ENCODE results near the gene MS4A15. TPM values are rescaled to one million over a fixed set of nuclear protein-coding genes. Genes with fewer than 3 reads are reported as not detected.
A peak's percentile ranks its signal among the peaks of the same experiment; 100 is the strongest.

MS4A15 gene
- total RNA-seq, 1 donor from 2014 or later = not detected

DNA sequence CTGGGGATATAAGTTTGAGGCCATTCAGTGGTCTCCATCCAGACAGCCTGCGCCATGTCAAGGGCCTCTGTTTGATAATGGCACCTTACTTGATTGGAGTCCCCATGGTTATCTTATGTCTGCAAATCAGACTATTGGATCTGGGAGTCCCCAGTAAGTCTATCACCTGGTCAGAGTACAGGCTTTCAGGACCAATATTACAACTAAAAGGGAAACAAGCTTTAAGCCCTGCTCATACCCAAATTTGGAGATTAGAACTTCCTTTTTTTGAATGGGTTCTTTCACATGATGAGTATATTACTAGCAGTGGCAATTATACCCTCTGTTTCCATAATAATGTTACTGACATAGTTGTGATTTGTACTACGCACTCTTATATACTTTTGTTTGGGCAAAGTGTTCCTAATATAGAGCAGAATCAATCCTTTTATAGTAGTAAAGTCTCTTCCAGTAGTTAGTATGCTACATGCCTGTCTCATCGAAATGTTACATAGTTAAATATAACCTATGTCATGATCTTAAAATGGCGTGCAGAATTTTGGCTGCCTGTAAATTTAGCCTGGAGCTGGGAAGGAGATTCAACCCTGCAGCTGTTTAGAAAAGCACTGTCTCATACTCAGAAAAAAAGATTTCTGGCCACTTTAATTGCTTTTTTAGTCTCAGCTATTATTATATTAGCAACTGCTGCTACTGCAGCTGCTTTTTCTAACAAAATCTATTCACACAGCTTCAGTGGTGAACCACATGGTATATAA is 4.9 kb downstream of the MS4A15 start:
- Histone ChIP-seq H3K9ac (no peak overlapping the region), H3K79me2 (ENCODE audit: low read depth) (no peaks in the 10 kb centered on the region), H3F3A (ENCODE audit: low read depth) (no peaks in the 10 kb centered on the region), H3K4me3 (no peak overlapping the region), H3K9me3 (ENCODE audit: low read depth) (no peaks in the 10 kb centered on the region), H3K4me2 (no peak overlapping the region), H3K4me1 (no peaks in the 10 kb centered on the region), H2AFZ (replicated peaks) (no peak overlapping the region), H4K20me1 (ENCODE audit: low read depth) (no peaks in the 10 kb centered on the region), H3K27me3 (no peaks in the 10 kb centered on the region), H3K36me3 (no peaks in the 10 kb centered on the region), H3K27ac (no peak overlapping the region)
- Mint-ChIP-seq H3K27me3 (ENCODE audit: insufficient read depth, low read depth) (peaks cover 12% of the 10 kb centered on the region), H3K4me1 (no peaks in the 10 kb centered on the region), H3K27ac (no peak overlapping the region), H3K9me3 (peaks cover 3% of the 10 kb centered on the region), H3K4me3 (no peak overlapping the region), H3K36me3 (no peaks in the 10 kb centered on the region)
- TF ChIP-seq, protein P1, sequence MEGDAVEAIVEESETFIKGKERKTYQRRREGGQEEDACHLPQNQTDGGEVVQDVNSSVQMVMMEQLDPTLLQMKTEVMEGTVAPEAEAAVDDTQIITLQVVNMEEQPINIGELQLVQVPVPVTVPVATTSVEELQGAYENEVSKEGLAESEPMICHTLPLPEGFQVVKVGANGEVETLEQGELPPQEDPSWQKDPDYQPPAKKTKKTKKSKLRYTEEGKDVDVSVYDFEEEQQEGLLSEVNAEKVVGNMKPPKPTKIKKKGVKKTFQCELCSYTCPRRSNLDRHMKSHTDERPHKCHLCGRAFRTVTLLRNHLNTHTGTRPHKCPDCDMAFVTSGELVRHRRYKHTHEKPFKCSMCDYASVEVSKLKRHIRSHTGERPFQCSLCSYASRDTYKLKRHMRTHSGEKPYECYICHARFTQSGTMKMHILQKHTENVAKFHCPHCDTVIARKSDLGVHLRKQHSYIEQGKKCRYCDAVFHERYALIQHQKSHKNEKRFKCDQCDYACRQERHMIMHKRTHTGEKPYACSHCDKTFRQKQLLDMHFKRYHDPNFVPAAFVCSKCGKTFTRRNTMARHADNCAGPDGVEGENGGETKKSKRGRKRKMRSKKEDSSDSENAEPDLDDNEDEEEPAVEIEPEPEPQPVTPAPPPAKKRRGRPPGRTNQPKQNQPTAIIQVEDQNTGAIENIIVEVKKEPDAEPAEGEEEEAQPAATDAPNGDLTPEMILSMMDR (IDR thresholded peaks at IDR 0.05) = no peak
- TF ChIP-seq EZH2 (IDR thresholded peaks at IDR 0.05) = no peak
- TF ChIP-seq EZH2phosphoT487 (IDR thresholded peaks at IDR 0.05) = no peak
- no peak for DNase-seq (ENCODE audit: low spot score)

DNA sequence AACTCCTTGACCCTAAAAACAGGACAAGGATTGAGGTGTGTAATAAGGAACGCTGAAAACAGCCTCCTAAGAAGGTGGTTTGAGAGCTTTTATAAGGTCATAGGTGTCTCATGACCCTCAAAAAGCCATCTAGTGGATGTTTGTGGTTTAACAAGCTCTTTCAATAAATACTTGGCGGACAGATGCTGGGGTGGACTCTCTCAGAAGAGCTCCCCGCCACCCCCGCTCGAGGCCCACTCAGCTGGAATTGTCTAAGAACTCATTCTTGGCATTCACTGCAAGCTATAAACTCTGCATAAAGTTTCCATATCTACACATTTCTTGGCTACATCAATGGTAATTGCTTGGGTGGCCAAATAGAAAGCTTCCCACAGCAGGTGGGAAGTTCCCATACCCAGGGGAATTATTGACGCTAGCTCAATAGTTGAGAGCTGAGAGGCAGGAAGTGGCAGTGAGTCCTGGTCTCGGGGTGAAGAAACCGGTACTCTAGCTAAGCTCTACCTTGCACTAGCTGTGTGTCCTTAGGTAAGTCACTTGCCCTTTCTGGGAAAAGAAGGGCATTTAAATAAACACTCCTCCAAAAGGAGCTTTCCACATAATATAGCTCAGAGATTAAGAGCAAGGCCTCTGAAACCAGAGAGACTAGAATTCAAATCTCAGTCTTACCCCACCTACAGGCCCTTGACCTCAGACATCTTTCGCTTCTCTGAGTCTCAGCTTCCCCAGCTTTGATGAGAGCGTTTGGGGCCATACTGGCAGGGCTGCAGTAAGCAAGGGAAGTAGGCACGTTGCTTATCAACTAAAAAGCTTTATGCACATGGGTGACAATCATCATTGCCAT is 6.4 kb downstream of the MS4A15 start:
- Histone ChIP-seq H3K27ac (no peak overlapping the region), H3K4me3 (no peak overlapping the region), H3K4me2 (no peak overlapping the region), H3K9ac (no peak overlapping the region), H3K4me1 (no peaks in the 10 kb centered on the region), H3K27me3 (peaks cover 12% of the 10 kb centered on the region), H3K36me3 (no peaks in the 10 kb centered on the region), H3F3A (ENCODE audit: low read depth) (no peaks in the 10 kb centered on the region), H3K79me2 (ENCODE audit: low read depth) (no peaks in the 10 kb centered on the region), H3K9me3 (ENCODE audit: low read depth) (no peaks in the 10 kb centered on the region), H4K20me1 (ENCODE audit: low read depth) (no peaks in the 10 kb centered on the region), H2AFZ (replicated peaks) (no peak overlapping the region)
- Mint-ChIP-seq H3K4me3 (no peak overlapping the region), H3K4me1 (no peaks in the 10 kb centered on the region), H3K27ac (no peak overlapping the region), H3K27me3 (ENCODE audit: insufficient read depth, low read depth) (peaks cover 9% of the 10 kb centered on the region), H3K9me3 (peaks cover 3% of the 10 kb centered on the region), H3K36me3 (no peaks in the 10 kb centered on the region)
- DNase-seq (ENCODE audit: low spot score) = peak; percentile 48
- no peak for TF ChIP-seq EZH2phosphoT487 (IDR thresholded peaks at IDR 0.05)
- TF ChIP-seq, protein P1 (IDR thresholded peaks at IDR 0.05) = peak; percentile 59

DNA sequence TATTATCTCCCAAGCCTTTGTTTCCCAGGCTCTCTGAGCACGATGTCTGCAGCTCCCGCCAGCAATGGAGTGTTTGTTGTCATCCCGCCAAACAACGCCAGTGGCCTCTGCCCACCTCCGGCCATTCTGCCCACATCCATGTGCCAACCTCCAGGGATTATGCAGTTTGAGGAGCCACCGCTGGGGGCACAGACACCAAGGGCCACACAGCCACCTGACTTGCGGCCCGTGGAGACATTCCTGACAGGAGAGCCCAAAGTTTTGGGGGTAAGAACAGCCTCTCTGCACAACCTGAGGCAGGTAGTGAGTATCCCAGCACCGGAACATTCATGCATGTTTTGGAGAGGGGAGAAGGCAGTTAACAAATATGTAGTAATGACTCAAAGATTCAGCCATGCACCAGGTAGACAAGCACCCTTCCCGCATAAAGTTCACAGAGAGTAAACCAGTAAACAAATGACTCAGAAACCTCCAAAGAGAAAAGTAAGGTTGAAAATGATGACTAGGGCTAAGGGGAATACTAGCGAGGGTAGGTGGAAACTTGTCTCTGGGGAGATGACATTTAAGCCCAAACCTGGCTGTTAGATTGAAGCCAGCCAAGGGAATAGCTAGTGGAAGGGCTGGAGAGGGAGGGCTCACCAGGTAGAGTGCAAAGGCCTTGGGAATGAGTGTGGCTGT is 7.2 kb downstream of the MS4A15 start:
- no peaks in the 10 kb centered on the region for H3F3A ChIP-seq (ENCODE audit: low read depth)
- no peaks in the 10 kb centered on the region for H3K9me3 ChIP-seq (ENCODE audit: low read depth)
- H3K4me1 Mint-ChIP-seq = no peaks in the 10 kb centered on the region
- H3K9me3 Mint-ChIP-seq = peaks cover 3% of the 10 kb centered on the region
- H3K27ac ChIP-seq = no peak overlapping the region
- peak overlapping the region; percentile 65 for H3K27ac Mint-ChIP-seq
- H3K4me3 Mint-ChIP-seq = no peak overlapping the region
- DNase-seq (ENCODE audit: low spot score) = no peak
- no peak overlapping the region for H3K9ac ChIP-seq
- H3K27me3 Mint-ChIP-seq (ENCODE audit: insufficient read depth, low read depth) = peaks cover 9% of the 10 kb centered on the region
- no peak for TF ChIP-seq EZH2 (IDR thresholded peaks at IDR 0.05)
- no peak for TF ChIP-seq EZH2phosphoT487 (IDR thresholded peaks at IDR 0.05)
- TF ChIP-seq, protein P1 (IDR thresholded peaks at IDR 0.05) = no peak
- no peaks in the 10 kb centered on the region for H3K36me3 Mint-ChIP-seq
- H3K4me2 ChIP-seq = no peak overlapping the region
- no peaks in the 10 kb centered on the region for H3K36me3 ChIP-seq
- H2AFZ ChIP-seq (replicated peaks) = no peak overlapping the region
- no peaks in the 10 kb centered on the region for H4K20me1 ChIP-seq (ENCODE audit: low read depth)
- no peak overlapping the region for H3K4me3 ChIP-seq
- H3K27me3 ChIP-seq = peaks cover 12% of the 10 kb centered on the region
- no peaks in the 10 kb centered on the region for H3K79me2 ChIP-seq (ENCODE audit: low read depth)
- H3K4me1 ChIP-seq = no peaks in the 10 kb centered on the region
